ENCODE data around the gene APBA2. TPM values are rescaled to one million over a fixed set of nuclear protein-coding genes. Genes with fewer than 3 reads are reported as not detected.

The APBA2 gene
- total RNA-seq, 1 donor from 2014 or later, result 3.4 TPM

- DNase-seq (ENCODE audit: low spot score), result no peak
Measured at GRCh38 chr15:28956491-28956890, 70.7 kb downstream of the APBA2 start.

- DNase-seq (ENCODE audit: low spot score), result no peak
Measured at GRCh38 chr15:28957606-28958498, 72.1 kb downstream of the APBA2 start.

DNA sequence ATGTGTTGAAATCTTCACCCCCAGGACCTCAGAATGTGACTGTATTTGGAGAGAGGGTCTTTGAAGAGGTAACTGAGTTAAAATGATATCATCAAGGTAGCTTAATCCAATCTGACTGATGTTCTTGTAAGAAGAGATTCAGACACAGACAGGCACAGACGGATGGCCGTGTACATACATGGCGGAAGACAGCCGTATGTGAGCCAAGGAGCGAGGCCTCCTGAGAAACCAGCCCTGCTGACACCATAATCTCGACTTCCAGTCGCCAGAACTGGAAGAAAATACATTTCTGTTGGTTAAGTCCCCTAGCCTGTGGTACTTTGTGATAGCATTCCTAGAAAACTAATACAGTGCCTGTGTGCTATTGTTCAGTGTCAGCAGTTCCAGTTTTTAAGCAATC lies 73.6 kb downstream of the APBA2 start:
- no peak for DNase-seq (ENCODE audit: low spot score)

- DNase-seq (ENCODE audit: low spot score), result no peak
Measured at GRCh38 chr15:28960979-28961378, 75.2 kb downstream of the APBA2 start.

DNA sequence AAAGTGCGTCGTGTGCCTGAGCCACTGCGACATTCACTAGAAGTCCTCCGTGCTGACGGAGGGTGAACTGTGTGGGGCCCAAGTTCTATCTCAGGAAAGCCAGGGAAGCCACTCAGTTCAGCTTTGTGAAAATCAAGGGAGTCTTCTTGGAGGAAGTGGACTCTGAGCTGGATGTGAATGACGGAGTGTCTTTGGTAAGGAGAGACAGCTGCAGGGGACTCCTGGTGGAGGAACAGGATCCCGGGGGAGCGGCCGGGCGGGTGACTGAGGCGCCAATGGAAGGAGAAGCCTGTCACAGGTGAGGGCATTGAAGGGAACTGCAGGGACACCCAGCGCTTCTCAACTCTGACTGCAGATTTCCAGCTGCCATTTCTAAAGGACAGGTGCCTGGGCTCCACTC lies 75.6 kb downstream of the APBA2 start:
- DNase-seq (ENCODE audit: low spot score), result no peak

GRCh38 chr15:28962851-28963710 lies 77.3 kb downstream of the APBA2 start:
- DNase-seq (ENCODE audit: low spot score), result no peak

- no peak for DNase-seq (ENCODE audit: low spot score)
Measured at GRCh38 chr15:28963711-28964081, 77.9 kb downstream of the APBA2 start.

GRCh38 chr15:28964098-28964497 lies 78.3 kb downstream of the APBA2 start:
- no peak for DNase-seq (ENCODE audit: low spot score)

DNA sequence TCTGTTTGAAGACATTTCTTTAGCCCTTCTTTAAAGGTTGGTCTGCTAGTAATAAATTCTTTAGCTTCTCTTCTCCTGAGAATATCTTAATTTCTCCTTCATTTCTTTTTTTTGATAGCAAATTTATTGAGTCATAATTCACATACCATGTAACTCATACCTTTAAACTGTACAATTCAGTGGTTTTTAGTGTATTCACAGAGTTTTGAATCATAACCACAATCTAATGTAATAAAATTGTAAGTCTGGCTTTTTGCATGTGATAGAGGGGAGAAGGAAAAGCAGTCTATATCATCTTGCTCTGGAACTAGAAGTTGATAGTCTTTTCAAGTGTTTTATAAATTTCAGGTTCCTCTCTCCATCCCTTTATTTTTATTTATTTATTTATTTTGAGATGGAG lies 81.3 kb downstream of the APBA2 start:
- DNase-seq (ENCODE audit: low spot score), result no peak

GRCh38 chr15:28967990-28968389 lies 82.2 kb downstream of the APBA2 start:
- no peak for DNase-seq (ENCODE audit: low spot score)

DNA sequence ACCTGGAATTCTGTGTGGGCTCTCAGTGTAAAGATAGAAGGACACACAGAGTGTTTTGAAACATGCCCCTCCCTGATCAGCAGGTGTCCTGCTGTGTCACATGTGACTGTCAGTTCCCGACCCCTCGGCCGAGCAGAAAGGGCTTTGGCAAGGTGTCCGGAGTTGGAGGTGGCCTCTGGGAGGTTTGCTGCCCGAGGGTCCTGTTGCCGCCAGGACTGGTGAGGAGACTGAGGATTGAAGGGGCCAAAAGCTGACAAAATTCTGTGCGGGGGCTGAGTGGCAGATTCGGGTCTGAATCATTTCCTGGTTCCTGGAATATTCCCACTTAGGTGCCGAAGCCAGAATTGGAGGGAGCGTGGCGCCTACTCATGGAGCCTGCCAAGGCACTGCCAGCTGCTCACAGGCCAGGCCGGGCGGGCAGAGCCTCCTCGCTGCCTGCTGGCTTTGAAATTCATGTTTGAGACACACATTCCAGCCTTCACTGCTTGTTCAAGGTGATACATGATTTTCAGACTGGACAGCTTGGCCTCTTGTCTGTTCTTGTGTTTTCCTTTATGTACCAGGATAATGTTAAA lies 83.8 kb downstream of the APBA2 start:
- DNase-seq (ENCODE audit: low spot score), result no peak

GRCh38 chr15:28974142-28974541 lies 88.4 kb downstream of the APBA2 start:
- DNase-seq (ENCODE audit: low spot score), result no peak

- no peak for DNase-seq (ENCODE audit: low spot score)
Measured at GRCh38 chr15:28975766-28976179, 90.0 kb downstream of the APBA2 start.

DNA sequence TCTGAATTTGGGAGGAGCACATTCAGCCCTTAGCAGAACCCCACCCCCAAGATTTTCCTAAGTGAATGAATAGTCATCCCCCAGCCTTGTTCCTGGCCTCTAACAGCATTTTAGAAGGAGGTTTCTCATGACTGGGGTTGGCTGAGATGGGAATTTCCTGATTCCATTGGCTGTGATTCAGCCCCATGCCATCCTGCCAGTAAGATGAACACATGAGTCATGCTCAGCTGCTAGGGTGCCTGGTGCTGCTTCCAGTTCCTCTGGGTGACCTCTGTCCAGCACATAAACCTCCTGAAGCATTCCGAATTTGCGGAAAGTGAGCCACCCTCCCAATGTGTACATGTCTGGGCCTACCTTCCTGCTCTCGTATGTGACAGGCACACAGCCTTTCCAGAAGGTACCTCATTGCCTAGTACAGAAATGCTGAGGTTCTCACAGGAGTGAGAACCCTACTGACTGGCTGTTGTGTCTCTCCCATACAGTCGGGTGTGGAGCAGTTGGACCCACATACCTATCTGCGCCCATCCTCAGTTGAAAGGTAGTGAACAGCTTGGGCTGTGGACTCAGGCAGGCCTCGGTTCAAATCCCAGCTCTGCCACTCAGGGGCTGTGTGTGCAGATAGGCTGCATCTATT lies 91.7 kb downstream of the APBA2 start:
- DNase-seq (ENCODE audit: low spot score), result peak; percentile 20

DNA sequence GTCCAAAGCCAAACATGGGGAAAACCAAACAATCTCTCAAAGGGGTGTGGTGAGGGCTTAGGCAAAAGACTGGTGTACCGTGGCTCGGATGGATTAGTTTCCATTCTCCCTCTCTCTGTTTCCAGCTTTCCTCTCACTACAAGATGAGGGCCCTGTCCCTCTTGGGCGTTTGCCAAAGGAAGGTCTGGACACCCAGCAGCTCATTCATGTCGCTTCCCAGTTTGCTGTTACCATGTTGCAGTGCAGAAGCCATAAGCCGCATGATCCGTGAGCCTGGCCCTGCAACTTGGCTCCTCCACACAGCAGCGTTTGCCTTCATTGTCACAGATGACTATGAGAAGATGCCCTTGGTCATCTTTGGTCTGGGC lies 92.2 kb downstream of the APBA2 start:
- DNase-seq (ENCODE audit: low spot score), result no peak

GRCh38 chr15:28978661-28979060 lies 92.9 kb downstream of the APBA2 start:
- no peak for DNase-seq (ENCODE audit: low spot score)

DNA sequence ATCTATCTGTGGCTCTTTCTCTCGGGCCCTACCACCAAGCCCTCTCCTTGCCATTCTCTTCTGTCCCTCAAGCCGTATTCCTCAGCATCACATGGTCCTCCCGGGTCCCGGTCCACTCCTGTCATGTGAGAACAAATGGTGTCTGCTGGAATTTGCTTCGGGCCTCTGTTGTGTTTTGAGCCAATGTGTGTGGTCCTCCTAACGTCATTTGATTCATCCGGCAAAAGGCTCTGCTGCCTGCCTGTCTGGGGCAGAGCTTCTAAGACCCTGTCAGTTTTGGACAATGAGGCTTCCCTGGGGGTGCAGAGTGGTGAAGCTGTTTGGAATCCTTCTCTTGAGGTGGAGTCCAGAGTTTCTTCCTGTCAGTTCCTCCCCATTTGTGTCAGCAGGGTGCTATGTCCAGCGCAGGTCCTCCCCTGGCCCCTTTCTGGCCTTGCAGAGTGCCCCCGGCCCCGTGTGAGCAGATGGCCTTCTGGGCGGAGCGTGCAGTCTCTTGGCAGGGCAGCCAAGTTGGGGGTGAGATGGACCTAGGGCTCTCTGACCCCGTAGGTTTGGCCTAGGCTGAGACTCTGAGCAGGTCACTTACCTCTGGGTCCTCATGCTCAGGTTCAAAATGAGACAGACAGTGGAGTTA lies 93.6 kb downstream of the APBA2 start:
- no peak for DNase-seq (ENCODE audit: low spot score)

- no peak for DNase-seq (ENCODE audit: low spot score)
Measured at GRCh38 chr15:28980709-28981350, 95.1 kb downstream of the APBA2 start.

GRCh38 chr15:28981351-28981720 lies 95.6 kb downstream of the APBA2 start:
- DNase-seq (ENCODE audit: low spot score), result no peak

DNA sequence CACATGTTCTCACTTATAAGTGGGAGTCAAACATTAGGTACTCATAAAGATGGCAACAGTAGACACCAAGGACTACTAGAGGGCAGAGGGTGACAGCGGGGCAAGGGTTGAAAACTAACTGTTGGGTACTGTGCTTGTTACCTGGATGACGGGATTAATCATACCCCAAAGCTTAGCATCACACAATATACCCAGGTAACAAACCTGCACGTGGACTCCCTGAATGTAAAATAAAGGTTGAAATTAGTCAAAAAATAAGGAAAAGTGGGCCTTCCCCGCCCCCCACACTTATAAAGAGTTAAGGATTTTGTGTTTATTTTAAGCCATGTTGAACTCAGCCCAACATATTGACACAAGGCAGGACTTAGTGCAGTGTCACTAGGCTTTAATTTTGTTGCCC lies 96.1 kb downstream of the APBA2 start:
- no peak for DNase-seq (ENCODE audit: low spot score)

DNA sequence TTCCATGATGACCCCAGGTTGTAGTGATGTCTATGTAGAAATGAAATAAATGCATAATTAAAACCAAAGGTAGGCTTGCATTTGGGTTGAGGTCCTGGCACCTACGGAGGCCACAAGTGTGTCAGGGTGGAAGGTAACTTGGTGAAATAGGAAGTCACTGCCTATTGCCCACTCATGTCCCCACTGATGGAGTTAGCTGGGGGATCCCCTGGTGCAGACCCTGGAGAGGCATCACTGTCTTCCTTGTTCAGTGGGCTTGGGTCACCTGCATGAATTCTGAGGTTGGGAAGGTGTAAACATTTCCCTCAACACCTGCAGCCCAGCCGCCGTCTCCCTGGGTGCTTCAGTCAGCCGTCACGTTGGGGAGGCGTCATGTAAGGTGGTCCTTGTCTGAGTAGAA lies 97.1 kb downstream of the APBA2 start:
- DNase-seq (ENCODE audit: low spot score), result no peak
